DMS53 treated with DMSO at 0.1 percent for 48 hours (cell line): Measurements from ENCODE around the gene YWHAQ.
"Not testable (repeated sequence)": the region's sequence is repeated elsewhere in the genome, so short reads cannot be mapped to it uniquely, and the experiment has no call there.

Experiments
- DNase-seq: peaks from one replicate; lab custom pipeline; 2025; ENCODE audit not compliant: unreplicated experiment; lab: John Stamatoyannopoulos, UW

The YWHAQ gene

GRCh38 chr2:9594366-9595054, 36.3 kb downstream of the YWHAQ start:
- no peak for DNase-seq

DNA sequence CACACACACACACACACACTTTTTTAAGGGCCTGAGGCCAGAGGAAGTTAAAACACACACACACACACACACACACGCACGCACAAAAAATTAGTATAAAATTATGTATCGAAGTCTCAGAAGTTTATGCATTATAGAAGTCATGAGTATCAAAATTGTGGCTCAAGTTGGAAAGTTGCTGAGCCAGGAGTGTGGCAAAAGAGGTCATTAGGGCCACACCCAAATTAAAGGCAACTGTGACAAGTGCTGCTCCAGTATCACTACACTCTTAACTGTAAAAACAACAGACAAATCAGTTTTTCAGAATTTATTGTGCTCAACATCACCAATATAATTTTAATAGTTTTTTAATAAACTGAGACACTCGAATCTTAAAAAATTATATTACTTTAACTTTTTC, 36.9 kb downstream of the YWHAQ start:
- DNase-seq: no peak

- DNase-seq: no peak
These were observed 38.1 kb downstream of the YWHAQ start for GRCh38 chr2:9592699-9593098.

GRCh38 chr2:9590641-9591040, 40.2 kb downstream of the YWHAQ start:
- no peak for DNase-seq

DNA sequence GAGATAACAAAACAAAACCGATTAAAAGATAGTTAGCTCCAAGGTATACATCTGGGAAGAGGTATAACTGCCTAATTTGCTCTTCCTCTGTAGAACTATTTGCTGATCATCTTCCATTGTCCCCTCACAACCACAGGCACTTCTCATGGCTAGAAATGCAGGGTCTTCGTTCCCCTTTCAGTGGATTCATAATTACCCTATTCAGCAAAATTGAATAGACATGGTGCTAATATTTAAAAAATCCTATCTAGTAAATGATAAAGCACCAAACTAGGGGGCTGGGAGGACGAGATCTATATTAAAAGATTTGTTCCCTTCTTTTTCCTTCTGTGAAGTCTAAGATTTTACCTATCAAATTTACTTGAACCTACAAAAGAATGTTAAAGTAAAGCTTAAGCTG, 44.3 kb downstream of the YWHAQ start:
- no peak for DNase-seq

DNA sequence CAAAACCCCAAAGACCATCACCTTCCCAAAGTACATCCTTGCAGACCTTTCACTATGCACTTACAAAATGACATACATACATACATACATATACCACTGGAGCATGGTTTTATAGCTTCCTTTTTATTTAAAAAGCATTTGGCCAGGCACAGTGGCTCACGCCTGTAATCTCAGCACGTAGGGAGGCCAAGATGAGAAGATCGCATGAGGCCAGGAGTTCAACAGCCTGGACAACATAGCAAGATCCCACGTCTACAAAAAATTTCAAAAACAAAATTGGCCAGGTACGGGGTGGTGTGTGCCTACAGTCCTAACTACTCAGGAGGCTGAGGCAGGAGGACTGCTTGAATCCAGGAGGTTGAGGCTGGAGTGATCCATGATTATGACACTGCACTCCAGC, 45.3 kb downstream of the YWHAQ start:
- DNase-seq: no peak

GRCh38 chr2:9584902-9585301, 45.9 kb downstream of the YWHAQ start:
- DNase-seq: not testable (repeated sequence)

GRCh38 chr2:9582624-9583023, 48.2 kb downstream of the YWHAQ start:
- DNase-seq: no peak

GRCh38 chr2:9578467-9579235, 52.1 kb downstream of the YWHAQ start:
- DNase-seq: no peak

DNA sequence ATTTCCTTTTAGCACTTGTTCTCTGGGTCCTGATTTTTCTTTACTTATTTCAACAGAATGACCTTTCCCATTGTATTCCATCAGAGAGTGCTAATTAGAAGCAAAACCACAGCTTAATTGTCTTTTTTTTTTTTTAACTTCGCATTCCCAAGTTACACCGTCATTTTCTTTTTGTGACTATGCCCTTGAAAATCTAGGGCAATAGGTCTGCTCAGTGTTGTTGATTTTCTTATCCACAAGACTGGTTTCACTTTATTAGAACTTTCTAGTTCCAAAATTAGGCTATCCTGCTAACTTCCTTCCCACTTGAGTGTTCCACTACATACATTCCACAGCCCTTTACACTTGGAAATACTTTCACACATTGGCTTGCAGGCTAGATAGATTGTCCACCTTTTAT, 56.5 kb downstream of the YWHAQ start:
- no peak for DNase-seq

GRCh38 chr2:9573840-9574239, 57.0 kb downstream of the YWHAQ start:
- no peak for DNase-seq

DNA sequence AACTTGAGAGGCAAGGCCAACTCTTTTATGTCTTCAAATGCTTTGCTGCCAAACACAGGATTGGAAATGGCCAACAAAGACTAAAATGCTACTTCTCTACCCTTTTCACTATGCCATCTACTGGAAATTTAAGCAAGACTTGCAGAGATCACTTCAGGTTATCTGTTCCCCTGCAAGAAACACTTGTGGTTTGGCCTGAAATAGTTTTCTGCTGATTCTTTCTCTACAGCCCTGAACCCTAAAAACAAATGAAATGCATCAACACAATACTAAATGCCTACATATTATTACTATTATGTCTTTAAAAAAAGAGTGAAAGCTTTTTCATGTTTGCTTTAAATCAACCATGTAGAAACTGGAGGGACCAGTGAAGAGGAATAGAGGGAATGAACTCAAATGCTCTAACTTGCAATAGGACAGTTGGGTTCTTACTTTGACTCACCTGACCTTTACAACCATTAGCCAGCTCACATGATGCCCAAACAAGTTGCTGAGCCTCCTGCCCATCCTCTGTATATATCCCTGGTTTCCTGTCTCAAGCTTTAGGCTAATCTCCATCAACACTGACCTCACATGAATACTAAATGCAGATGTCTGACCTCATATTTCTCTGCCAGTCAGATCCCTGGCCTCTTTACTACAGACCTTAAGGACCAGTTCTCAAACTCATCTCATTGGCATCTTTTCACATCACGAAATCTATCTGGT, 57.6 kb downstream of the YWHAQ start:
- DNase-seq: no peak

DNA sequence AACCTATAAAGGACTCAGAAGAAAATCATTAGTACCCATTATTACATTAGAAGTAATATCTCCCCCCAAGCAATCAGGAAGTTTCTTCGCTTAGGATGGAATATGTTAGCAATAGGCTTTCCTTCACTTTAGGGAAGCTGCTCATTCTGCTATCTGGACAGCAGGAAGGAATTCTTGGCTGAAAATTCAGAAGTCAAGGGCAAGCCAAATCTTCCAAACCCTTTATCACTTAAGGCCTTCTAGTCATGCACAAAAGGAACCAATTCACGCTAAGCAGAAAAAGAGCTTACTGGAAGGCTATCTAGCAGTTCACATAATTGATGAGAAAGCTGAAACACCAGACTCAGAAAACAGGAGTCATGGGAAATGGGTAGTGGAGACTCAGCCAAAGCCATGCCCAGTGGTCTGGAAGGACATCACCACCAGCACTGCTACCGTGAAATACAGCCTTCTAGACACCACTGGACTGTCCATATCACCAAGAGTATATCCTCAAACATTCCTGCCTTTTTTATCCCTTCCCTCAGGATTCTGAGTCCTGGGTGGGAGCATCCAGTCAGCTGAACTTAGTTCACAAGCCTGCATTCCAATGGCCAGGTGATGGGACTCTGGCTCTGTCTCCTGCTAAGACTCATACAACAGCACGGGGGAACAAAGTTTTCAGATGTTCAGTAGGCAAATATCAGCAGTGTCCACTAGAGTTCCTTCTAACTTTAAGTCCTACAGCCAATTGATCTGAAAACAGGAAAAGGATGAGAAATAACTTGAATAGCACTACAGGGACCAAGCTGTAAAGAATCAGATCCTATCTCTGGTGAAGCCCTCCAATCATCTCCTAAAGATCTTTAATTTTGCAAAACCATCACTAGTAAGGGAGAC, 60.4 kb downstream of the YWHAQ start:
- DNase-seq: no peak

DNA sequence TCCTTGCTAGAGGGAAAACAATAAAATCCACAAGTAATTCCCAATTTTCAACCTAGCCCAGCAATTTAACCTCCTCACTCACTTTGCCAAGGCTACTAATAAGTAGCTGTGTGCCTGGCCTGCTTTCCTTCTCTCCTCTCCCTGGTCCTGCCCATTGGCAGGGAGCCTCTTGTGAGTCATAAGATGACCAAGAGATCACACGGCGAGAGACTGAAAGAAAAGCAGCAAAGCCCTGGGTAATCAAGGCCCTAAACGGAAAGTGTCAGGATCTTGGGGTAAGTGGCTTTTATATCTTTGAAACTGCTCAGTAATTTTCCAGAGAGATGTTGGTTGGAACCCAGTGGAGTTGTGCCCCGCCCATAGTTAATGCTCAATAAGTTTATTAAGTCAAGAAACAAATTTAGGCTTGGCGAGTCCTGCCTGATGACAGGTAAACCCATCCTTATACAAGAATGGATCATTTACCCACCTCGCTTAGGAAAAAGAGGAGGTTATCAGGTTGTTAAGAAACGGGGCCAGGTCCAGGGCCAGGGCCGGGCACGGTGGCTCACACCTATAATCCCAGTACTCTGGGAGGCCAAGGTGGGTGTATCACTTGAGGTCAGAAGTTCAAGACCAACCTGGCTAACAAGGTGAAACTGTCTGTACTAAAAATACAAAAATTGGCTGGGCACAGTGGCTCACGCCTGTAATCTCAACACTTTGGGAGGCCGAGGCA, 65.2 kb downstream of the YWHAQ start:
- DNase-seq: no peak

- DNase-seq: no peak
These were observed 70.2 kb downstream of the YWHAQ start for GRCh38 chr2:9560628-9561027.

DNA sequence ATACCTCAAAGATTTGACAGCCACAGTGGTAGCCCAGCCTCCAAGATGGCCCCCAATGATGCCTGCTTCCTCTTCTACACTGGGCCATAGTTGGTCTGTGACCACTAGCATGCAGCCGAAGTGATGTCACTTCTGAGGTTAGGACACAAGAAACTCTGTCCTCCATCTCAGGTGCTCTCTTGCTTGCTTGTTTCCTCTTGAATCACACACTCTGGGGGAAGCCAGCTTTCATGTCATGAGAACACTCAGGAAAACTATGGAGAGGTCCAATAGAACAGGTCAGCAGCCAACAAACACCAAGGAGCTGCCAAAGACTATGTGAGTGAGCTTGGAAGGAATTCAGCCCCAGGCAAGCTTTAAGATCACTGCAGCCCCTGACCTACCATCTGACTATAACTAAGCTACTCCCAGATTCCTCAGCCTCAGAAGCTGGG, 71.8 kb downstream of the YWHAQ start:
- no peak for DNase-seq

- DNase-seq: no peak
These were observed 74.6 kb downstream of the YWHAQ start for GRCh38 chr2:9556121-9556743.

- peak; percentile 85 for DNase-seq
These were observed 75.3 kb downstream of the YWHAQ start, which contains the start of gene ADAM17 for GRCh38 chr2:9555297-9556120. ADAM17 (minus strand) TSS chr2:9555830; CDS start chr2:9555605, 225 bp downstream.

DNA sequence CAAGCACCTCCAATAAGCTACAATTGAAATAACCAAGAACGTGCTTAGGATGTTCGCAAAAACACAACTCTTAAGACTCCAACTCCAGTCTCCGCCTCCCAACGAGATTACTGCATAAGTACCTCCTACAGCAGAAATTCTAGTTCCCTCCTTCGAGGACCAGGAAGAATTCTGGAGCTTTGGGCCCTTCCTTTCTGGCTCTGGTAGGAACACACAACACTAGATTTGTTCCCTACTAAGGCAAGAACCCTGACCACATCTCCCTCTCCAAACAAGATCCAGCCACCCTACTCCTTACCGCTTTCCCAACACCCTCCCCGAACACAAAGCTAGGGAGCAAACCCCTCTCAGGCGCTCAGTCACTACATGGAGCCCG, 75.9 kb downstream of the YWHAQ start:
- DNase-seq: peak; percentile 13
